ENCODE results near the gene RPL3.

The RPL3 gene

GRCh38 chr22:39282645-39283321, 36.6 kb downstream of the RPL3 start:
- ATAC-seq (ENCODE audit: low read depth) (no peak), DNase-seq (ENCODE audit: low spot score in 2 of 2) (no peak)
- Mint-ChIP-seq H3K9me3 (peaks cover 2% of the 10 kb centered on the region), H3K27ac (no peak overlapping the region), H3K27me3 (peaks cover 6% of the 10 kb centered on the region), H3K36me3 (peaks cover 2% of the 10 kb centered on the region), H3K4me1 (peaks cover 11% of the 10 kb centered on the region), H3K4me3 (no peak overlapping the region)

- DNase-seq (ENCODE audit: low spot score in 2 of 2) (no peak), ATAC-seq (ENCODE audit: low read depth) (no peak)
- peaks cover 14% of the 10 kb centered on the region for H3K27me3 Mint-ChIP-seq
- H3K9me3 Mint-ChIP-seq, result peaks cover 2% of the 10 kb centered on the region
- no peak overlapping the region for H3K27ac Mint-ChIP-seq
- H3K4me1 Mint-ChIP-seq, result peaks cover 5% of the 10 kb centered on the region
- no peak overlapping the region for H3K4me3 Mint-ChIP-seq
- H3K36me3 Mint-ChIP-seq, result peaks cover 2% of the 10 kb centered on the region
Measured at GRCh38 chr22:39281126-39281525, 38.3 kb downstream of the RPL3 start.

GRCh38 chr22:39280250-39280649, 39.2 kb downstream of the RPL3 start:
- DNase-seq (ENCODE audit: low spot score in 2 of 2), result no peak
- Mint-ChIP-seq H3K27me3 (peaks cover 18% of the 10 kb centered on the region), H3K9me3 (peaks cover 2% of the 10 kb centered on the region), H3K4me1 (peaks cover 5% of the 10 kb centered on the region), H3K27ac (no peak overlapping the region), H3K4me3 (no peak overlapping the region), H3K36me3 (no peaks in the 10 kb centered on the region)
- ATAC-seq (ENCODE audit: low read depth), result no peak

- no peak for DNase-seq (ENCODE audit: low spot score in 2 of 2)
- Mint-ChIP-seq H3K4me3 (no peak overlapping the region), H3K4me1 (peaks cover 5% of the 10 kb centered on the region), H3K27me3 (peaks cover 18% of the 10 kb centered on the region), H3K36me3 (no peaks in the 10 kb centered on the region), H3K9me3 (no peaks in the 10 kb centered on the region), H3K27ac (no peak overlapping the region)
- ATAC-seq (ENCODE audit: low read depth), result no peak
Measured at GRCh38 chr22:39279170-39279850, 40.1 kb downstream of the RPL3 start.

GRCh38 chr22:39278040-39278439, 41.4 kb downstream of the RPL3 start:
- no peaks in the 10 kb centered on the region for H3K9me3 Mint-ChIP-seq
- H3K27me3 Mint-ChIP-seq, result peaks cover 14% of the 10 kb centered on the region
- peaks cover 5% of the 10 kb centered on the region for H3K4me1 Mint-ChIP-seq
- H3K4me3 Mint-ChIP-seq, result no peak overlapping the region
- no peak for DNase-seq (ENCODE audit: low spot score in 2 of 2)
- H3K27ac Mint-ChIP-seq, result no peak overlapping the region
- no peak for ATAC-seq (ENCODE audit: low read depth)
- no peaks in the 10 kb centered on the region for H3K36me3 Mint-ChIP-seq

GRCh38 chr22:39277142-39277607, 42.2 kb downstream of the RPL3 start:
- Mint-ChIP-seq H3K4me1 (peaks cover 5% of the 10 kb centered on the region), H3K27ac (no peak overlapping the region), H3K36me3 (no peaks in the 10 kb centered on the region), H3K9me3 (no peaks in the 10 kb centered on the region), H3K27me3 (peaks cover 14% of the 10 kb centered on the region), H3K4me3 (no peak overlapping the region)
- no peak for ATAC-seq (ENCODE audit: low read depth)
- no peak for DNase-seq (ENCODE audit: low spot score in 2 of 2)

- Mint-ChIP-seq H3K4me1 (peaks cover 5% of the 10 kb centered on the region), H3K36me3 (no peaks in the 10 kb centered on the region), H3K27ac (no peak overlapping the region), H3K4me3 (no peak overlapping the region), H3K27me3 (peaks cover 14% of the 10 kb centered on the region), H3K9me3 (no peaks in the 10 kb centered on the region)
- ATAC-seq (ENCODE audit: low read depth), result no peak
- no peak for DNase-seq (ENCODE audit: low spot score in 2 of 2)
Measured at GRCh38 chr22:39276440-39277141, 42.8 kb downstream of the RPL3 start.

GRCh38 chr22:39275814-39276439, 43.5 kb downstream of the RPL3 start:
- H3K27ac Mint-ChIP-seq, result no peak overlapping the region
- H3K4me3 Mint-ChIP-seq, result no peak overlapping the region
- ATAC-seq (ENCODE audit: low read depth) (no peak), DNase-seq (ENCODE audit: low spot score in 2 of 2) (no peak)
- peaks cover 1% of the 10 kb centered on the region for H3K36me3 Mint-ChIP-seq
- H3K27me3 Mint-ChIP-seq, result peaks cover 12% of the 10 kb centered on the region
- no peaks in the 10 kb centered on the region for H3K9me3 Mint-ChIP-seq
- H3K4me1 Mint-ChIP-seq, result peaks cover 5% of the 10 kb centered on the region

GRCh38 chr22:39273950-39274887, 45.2 kb downstream of the RPL3 start:
- ATAC-seq (ENCODE audit: low read depth) (no peak), DNase-seq (ENCODE audit: low spot score in 2 of 2) (no peak)
- no peaks in the 10 kb centered on the region for H3K9me3 Mint-ChIP-seq
- no peak overlapping the region for H3K27ac Mint-ChIP-seq
- peaks cover 5% of the 10 kb centered on the region for H3K4me1 Mint-ChIP-seq
- peaks cover 12% of the 10 kb centered on the region for H3K27me3 Mint-ChIP-seq
- H3K36me3 Mint-ChIP-seq, result peaks cover 1% of the 10 kb centered on the region
- no peak overlapping the region for H3K4me3 Mint-ChIP-seq

GRCh38 chr22:39270792-39271191, 48.6 kb downstream of the RPL3 start:
- Mint-ChIP-seq H3K9me3 (no peaks in the 10 kb centered on the region), H3K4me3 (no peak overlapping the region), H3K27ac (no peak overlapping the region), H3K36me3 (peaks cover 1% of the 10 kb centered on the region), H3K4me1 (peaks cover 2% of the 10 kb centered on the region), H3K27me3 (peaks cover 2% of the 10 kb centered on the region)
- no peak for DNase-seq (ENCODE audit: low spot score in 2 of 2)
- no peak for ATAC-seq (ENCODE audit: low read depth)

GRCh38 chr22:39270280-39270679, 49.1 kb downstream of the RPL3 start:
- no peak overlapping the region for H3K27ac Mint-ChIP-seq
- DNase-seq (ENCODE audit: low spot score in 2 of 2) (no peak), ATAC-seq (ENCODE audit: low read depth) (no peak)
- no peak overlapping the region for H3K4me3 Mint-ChIP-seq
- peaks cover 2% of the 10 kb centered on the region for H3K4me1 Mint-ChIP-seq
- no peaks in the 10 kb centered on the region for H3K9me3 Mint-ChIP-seq
- peaks cover 1% of the 10 kb centered on the region for H3K36me3 Mint-ChIP-seq
- no peaks in the 10 kb centered on the region for H3K27me3 Mint-ChIP-seq

GRCh38 chr22:39269095-39269790, 50.2 kb downstream of the RPL3 start:
- no peak for ATAC-seq (ENCODE audit: low read depth)
- peaks cover under 1% of the 10 kb centered on the region for H3K27me3 Mint-ChIP-seq
- H3K27ac Mint-ChIP-seq, result no peak overlapping the region
- H3K4me3 Mint-ChIP-seq, result no peak overlapping the region
- no peak for DNase-seq (ENCODE audit: low spot score in 2 of 2)
- H3K4me1 Mint-ChIP-seq, result peaks cover 2% of the 10 kb centered on the region
- H3K36me3 Mint-ChIP-seq, result peaks cover 1% of the 10 kb centered on the region
- no peaks in the 10 kb centered on the region for H3K9me3 Mint-ChIP-seq

- Mint-ChIP-seq H3K36me3 (peaks cover 1% of the 10 kb centered on the region), H3K27me3 (peaks cover 5% of the 10 kb centered on the region), H3K27ac (no peak overlapping the region)
Measured at GRCh38 chr22:39268645-39269044, 50.8 kb downstream of the RPL3 start.

More at GRCh38 chr22:39268645-39269044, 50.8 kb downstream of the RPL3 start:
- peaks cover 2% of the 10 kb centered on the region for H3K4me1 Mint-ChIP-seq
- DNase-seq (ENCODE audit: low spot score in 2 of 2), result no peak
- no peak for ATAC-seq (ENCODE audit: low read depth)
- H3K9me3 Mint-ChIP-seq, result no peaks in the 10 kb centered on the region
- H3K4me3 Mint-ChIP-seq, result no peak overlapping the region
